Measurements from ENCODE around the gene CDH4. TPM values are rescaled to one million over a fixed set of nuclear protein-coding genes. Genes with fewer than 3 reads are reported as not detected.

CDH4 gene
- total RNA-seq, 2 experiments from 2014 or later: 0.11 to 0.18 TPM

DNA sequence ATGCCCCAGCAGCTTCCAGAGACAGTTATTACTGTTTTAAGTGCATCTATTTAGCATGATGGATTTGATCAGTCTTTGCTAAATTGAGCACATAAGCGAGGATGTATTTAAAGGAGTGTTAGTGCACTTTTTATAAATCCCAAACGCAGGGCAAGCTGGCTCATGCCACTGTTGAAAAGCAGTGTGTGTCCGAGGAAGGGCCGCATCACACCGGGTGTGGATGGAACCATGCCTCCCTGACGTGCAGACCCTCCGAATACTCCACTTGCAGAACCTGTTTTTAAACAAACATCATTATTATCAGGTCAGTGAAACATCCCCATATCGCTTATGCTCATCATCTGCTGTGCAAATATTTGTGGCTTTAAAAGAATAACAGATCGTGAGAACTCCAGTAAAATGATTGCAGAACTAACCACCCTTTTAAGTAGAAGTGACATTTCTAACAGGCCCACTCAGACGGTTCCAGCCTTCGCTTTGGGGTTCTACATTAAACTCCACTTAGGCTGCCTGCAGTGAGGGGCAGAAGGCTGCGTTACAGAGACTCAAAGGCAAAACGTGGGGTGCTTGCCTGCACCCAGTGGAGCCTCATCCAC is 190.1 kb downstream of the CDH4 start:
- H3K4me3 Mint-ChIP-seq: no peak overlapping the region
- no peaks in the 10 kb centered on the region for H3K4me1 Mint-ChIP-seq (ENCODE audit: low read depth)
- H3K36me3 Mint-ChIP-seq (ENCODE audit: low read depth): no peaks in the 10 kb centered on the region
- intact Hi-C loops (cut with micrococcal nuclease): no loop called here
- H3K27me3 Mint-ChIP-seq: peaks cover 1% of the 10 kb centered on the region
- DNase-seq (no peak), ATAC-seq (no peak)
- TF ChIP-seq, protein P1, sequence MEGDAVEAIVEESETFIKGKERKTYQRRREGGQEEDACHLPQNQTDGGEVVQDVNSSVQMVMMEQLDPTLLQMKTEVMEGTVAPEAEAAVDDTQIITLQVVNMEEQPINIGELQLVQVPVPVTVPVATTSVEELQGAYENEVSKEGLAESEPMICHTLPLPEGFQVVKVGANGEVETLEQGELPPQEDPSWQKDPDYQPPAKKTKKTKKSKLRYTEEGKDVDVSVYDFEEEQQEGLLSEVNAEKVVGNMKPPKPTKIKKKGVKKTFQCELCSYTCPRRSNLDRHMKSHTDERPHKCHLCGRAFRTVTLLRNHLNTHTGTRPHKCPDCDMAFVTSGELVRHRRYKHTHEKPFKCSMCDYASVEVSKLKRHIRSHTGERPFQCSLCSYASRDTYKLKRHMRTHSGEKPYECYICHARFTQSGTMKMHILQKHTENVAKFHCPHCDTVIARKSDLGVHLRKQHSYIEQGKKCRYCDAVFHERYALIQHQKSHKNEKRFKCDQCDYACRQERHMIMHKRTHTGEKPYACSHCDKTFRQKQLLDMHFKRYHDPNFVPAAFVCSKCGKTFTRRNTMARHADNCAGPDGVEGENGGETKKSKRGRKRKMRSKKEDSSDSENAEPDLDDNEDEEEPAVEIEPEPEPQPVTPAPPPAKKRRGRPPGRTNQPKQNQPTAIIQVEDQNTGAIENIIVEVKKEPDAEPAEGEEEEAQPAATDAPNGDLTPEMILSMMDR (IDR thresholded peaks at IDR 0.05): no peak
- POLR2A ChIA-PET: no interaction called here
- CTCF ChIA-PET: no interaction called here
- no peak overlapping the region for H3K27ac Mint-ChIP-seq
- H3K9me3 Mint-ChIP-seq: no peaks in the 10 kb centered on the region

DNA sequence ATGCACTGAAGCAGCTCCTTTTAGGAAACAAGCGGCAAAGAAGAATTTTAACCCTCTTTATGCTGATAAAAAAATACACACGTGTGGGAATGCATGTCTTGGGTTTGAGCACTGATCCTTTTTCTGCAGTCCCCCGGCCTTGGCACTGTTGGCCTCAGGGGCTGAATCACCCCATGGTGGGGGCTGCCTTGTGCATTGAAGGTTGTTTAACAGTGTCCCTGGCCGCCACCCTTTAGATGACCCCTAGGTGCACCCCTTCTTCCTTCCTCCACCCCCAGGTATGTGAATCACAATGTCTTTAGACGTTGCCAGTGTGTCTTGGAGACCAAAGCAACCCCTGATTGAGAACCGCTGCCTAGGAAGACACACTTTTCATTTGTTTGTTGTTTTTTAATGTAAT is 190.7 kb downstream of the CDH4 start:
- Mint-ChIP-seq H3K36me3 (ENCODE audit: low read depth) (no peaks in the 10 kb centered on the region), H3K4me1 (ENCODE audit: low read depth) (no peaks in the 10 kb centered on the region), H3K27me3 (peaks cover under 1% of the 10 kb centered on the region), H3K27ac (no peak overlapping the region), H3K9me3 (no peaks in the 10 kb centered on the region), H3K4me3 (no peak overlapping the region)
- ATAC-seq: no peak
- intact Hi-C loops (cut with micrococcal nuclease): no loop called here
- TF ChIP-seq, protein P1 (IDR thresholded peaks at IDR 0.05): no peak
- no peak for DNase-seq
- ChIA-PET POLR2A (no interaction called here), CTCF (no interaction called here)

DNA sequence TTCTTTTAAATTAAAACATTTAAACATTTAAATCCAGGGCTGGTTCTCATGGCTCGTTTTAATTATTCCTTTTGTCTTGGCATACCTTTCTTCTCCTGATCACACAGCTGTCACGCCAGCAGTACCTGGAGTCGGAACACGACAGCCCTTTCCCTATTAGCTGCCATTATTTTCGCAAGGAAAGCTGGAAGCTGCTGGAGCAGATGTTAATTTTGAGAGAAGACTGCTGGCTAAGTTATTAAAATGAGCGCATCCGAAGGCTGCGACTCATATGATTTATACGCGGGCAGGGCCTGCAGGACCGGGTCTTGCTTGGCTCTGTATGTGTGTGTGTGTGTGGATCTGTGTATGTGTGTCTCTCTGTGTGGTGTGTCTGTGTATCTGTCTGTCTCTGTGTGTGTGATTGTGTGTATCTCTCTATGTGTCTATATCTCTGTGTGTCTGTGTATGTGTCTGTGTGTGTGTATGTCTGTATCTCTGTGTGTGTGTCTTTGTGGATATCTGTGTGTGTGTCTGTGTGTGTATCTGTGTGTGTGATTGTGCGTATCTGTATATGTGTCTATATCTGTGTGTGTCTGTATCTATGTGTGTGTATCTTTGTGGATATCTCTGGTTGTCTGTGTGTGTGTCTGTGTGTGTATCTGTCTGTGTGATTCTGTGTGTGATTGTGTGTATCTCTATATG is 191.5 kb downstream of the CDH4 start:
- Mint-ChIP-seq H3K4me1 (ENCODE audit: low read depth) (no peaks in the 10 kb centered on the region), H3K27ac (no peak overlapping the region), H3K4me3 (no peak overlapping the region), H3K36me3 (ENCODE audit: low read depth) (no peaks in the 10 kb centered on the region), H3K9me3 (no peaks in the 10 kb centered on the region), H3K27me3 (peaks cover 3% of the 10 kb centered on the region)
- intact Hi-C loops (cut with micrococcal nuclease): no loop called here
- ChIA-PET POLR2A (no interaction called here), CTCF (no interaction called here)
- DNase-seq (no peak), ATAC-seq (no peak)
- TF ChIP-seq, protein P1 (IDR thresholded peaks at IDR 0.05): no peak

DNA sequence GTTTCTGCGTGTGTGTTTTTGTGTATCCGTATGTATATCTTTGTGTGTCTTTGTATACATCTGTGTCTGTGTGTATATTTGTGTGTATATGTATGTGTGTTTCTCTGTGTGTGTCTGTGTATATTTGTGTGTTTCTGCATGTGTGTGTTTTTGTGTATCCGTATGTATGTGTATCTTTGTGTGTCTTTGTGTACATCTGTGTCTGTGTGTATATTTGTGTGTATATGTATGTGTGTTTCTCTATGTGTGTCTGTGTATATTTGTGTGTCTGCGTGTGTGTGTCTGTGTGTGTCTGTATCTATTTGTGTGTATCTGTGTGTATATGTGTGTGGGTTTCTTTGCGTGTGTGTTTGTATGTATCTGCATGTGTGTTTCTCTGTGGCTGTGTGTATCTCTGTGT is 192.6 kb downstream of the CDH4 start:
- intact Hi-C loops (cut with micrococcal nuclease): no loop called here
- Mint-ChIP-seq H3K4me3 (no peak overlapping the region), H3K27ac (no peak overlapping the region), H3K9me3 (peaks cover 1% of the 10 kb centered on the region), H3K36me3 (ENCODE audit: low read depth) (no peaks in the 10 kb centered on the region), H3K4me1 (ENCODE audit: low read depth) (no peaks in the 10 kb centered on the region), H3K27me3 (peaks cover 5% of the 10 kb centered on the region)
- POLR2A ChIA-PET: no interaction called here
- DNase-seq: no peak
- no peak for ATAC-seq
- CTCF ChIA-PET: no interaction called here
- TF ChIP-seq, protein P1 (IDR thresholded peaks at IDR 0.05): no peak

DNA sequence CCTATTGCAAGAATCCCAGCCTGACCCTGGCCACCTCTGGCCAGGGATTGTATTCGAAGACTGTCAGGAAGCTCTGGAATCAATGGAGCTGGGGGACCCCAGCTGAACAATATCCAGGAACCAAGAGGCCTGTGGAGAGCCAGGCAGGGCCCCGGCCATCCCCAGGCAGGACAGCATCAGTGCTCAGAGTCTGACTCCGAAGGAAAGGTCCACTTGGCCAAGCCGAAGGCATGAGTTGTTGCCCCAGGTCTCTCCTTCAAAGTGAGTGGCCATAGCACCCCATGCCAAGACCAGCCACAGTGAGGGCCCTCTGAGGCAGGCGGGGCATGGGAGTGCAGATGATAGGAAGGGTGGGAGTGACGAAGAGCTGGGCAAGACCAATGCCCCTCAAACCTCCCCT is 193.1 kb downstream of the CDH4 start:
- ATAC-seq (no peak), DNase-seq (no peak)
- TF ChIP-seq, protein P1 (IDR thresholded peaks at IDR 0.05): no peak
- H3K9me3 Mint-ChIP-seq: peaks cover 1% of the 10 kb centered on the region
- CTCF ChIA-PET: no interaction called here
- H3K4me3 Mint-ChIP-seq: no peak overlapping the region
- intact Hi-C loops (cut with micrococcal nuclease): no loop called here
- no peaks in the 10 kb centered on the region for H3K36me3 Mint-ChIP-seq (ENCODE audit: low read depth)
- no peaks in the 10 kb centered on the region for H3K4me1 Mint-ChIP-seq (ENCODE audit: low read depth)
- no peak overlapping the region for H3K27ac Mint-ChIP-seq
- POLR2A ChIA-PET: no interaction called here
- H3K27me3 Mint-ChIP-seq: peaks cover 5% of the 10 kb centered on the region
